HepG2 (cell line): ENCODE results near the gene KIAA1958. TPM values are rescaled to one million over a fixed set of nuclear protein-coding genes. Genes with fewer than 3 reads are reported as not detected.

Experiments
- ATAC-seq: fragments of 200-7000 bp; cut with Tn5 transposase; 3 replicates; pipeline ENCODE4 v1.9.1; 2020; ENCODE audit warnings: mild to moderate bottlenecking, moderate library complexity
- BruUV-seq: library from RNA; stranded (reverse); fragments of 400-500 nt; replicated peaks from 2 replicates; lab custom pipeline; 2021; lab: Mats Ljungman, UMichigan
- CTCF ChIA-PET: fragments of 300-600 bp; formaldehyde crosslinking; extraction: SDS; loops from one replicate; lab custom pipeline; 2021; ENCODE audit warnings: low total read pairs, inconsistent platforms, low intra/inter-chr PET ratio; lab: Yijun Ruan, JAX
- POLR2A ChIA-PET: fragments of 350-600 bp; sonication (Branson Sonifier 250); formaldehyde crosslinking; loops from one replicate; lab custom pipeline; 2020; ENCODE audit warnings: antibody characterized with exemption, inconsistent platforms; lab: Yijun Ruan, JAX
- DNase-seq: peaks from one replicate; pipeline ENCODE4 v3.0.0-alpha.2; 2015; ENCODE audit warnings: low spot score
- FAIRE-seq: peaks from 3 replicates; lab custom pipeline; 2011; peaks lifted over from hg19 to GRCh38; lab: Jason Lieb, UNC
- H2AFZ ChIP-seq: one replicate; pipeline ENCODE4 v1.6.1; 2011; ENCODE audit warnings: low read length, inconsistent platforms
- H3K27ac ChIP-seq: fragments of 300-600 bp; 3 replicates; pipeline ENCODE4 v1.8.0; 2011; ENCODE audit warnings: mixed run types, mild to moderate bottlenecking, mixed read lengths, low read length, inconsistent platforms; ENCODE audit not compliant: insufficient read depth; ENCODE audit errors: extremely low read length
- H3K27me3 ChIP-seq, 2 experiments: fragments of 200-600 bp in 1 of 2; 2 replicates in 1 of 2; 3 replicates in 1 of 2; pipeline versions ENCODE4 v1.6.0 to v1.8.0; 2011; ENCODE audit warnings: low read length in 2 of 2, mild to moderate bottlenecking in 2 of 2, moderate library complexity in 2 of 2, inconsistent platforms in 1 of 2; ENCODE audit not compliant: insufficient read depth in 2 of 2, control insufficient read depth in 1 of 2
- H3K36me3 ChIP-seq, 2 experiments: fragments of 200-600 bp in 1 of 2; replicated peaks in 1 of 2; 2 replicates in 1 of 2; 3 replicates in 1 of 2; pipeline versions ENCODE4 v1.5.1 to v1.8.0; 2011; ENCODE audit warnings: low read length in 2 of 2, inconsistent platforms in 1 of 2; ENCODE audit not compliant: insufficient read depth in 2 of 2, control insufficient read depth in 1 of 2
- H3K4me1 ChIP-seq: 2 replicates; pipeline ENCODE4 v1.5.1; 2012; ENCODE audit warnings: low read length, inconsistent platforms; ENCODE audit not compliant: insufficient read depth
- H3K4me2 ChIP-seq: 2 replicates; pipeline ENCODE4 v1.6.0; 2011; ENCODE audit warnings: low read depth, low read length, inconsistent platforms
- H3K4me3 ChIP-seq, 3 experiments: fragments of 200-600 bp in 1 of 3; sonication (generic), shearing (Covaris generic) in 1 of 3; replicated peaks in 1 of 3; 2 replicates each; pipeline ENCODE4 v1.5.1; 2011 to 2016; ENCODE audit warnings: low read length in 3 of 3, inconsistent platforms in 2 of 3, low read depth in 2 of 3, mild to moderate bottlenecking in 2 of 3, control low read depth in 1 of 3, mixed read lengths in 1 of 3; ENCODE audit not compliant: insufficient read depth in 1 of 3
- H3K79me2 ChIP-seq: one replicate; pipeline ENCODE4 v1.6.1; 2011; ENCODE audit warnings: low read length, inconsistent platforms; ENCODE audit not compliant: insufficient read depth
- H3K9ac ChIP-seq: 2 replicates; pipeline ENCODE4 v1.6.0; 2011; ENCODE audit warnings: mild to moderate bottlenecking, low read depth, low read length, inconsistent platforms; ENCODE audit not compliant: insufficient read depth
- H3K9me3 ChIP-seq: 2 replicates; pipeline ENCODE4 v1.5.1; 2012; ENCODE audit warnings: mild to moderate bottlenecking, low read length
- H4K20me1 ChIP-seq: 2 replicates; pipeline ENCODE4 v1.6.0; 2011; ENCODE audit warnings: inconsistent platforms, mild to moderate bottlenecking, low read length, moderate library complexity; ENCODE audit not compliant: insufficient read depth
- HMG20A ChIP-seq: IDR thresholded peaks from 2 replicates; pipeline ENCODE4 v1.6.1; 2016; ENCODE audit warnings: borderline replicate concordance
- HMGXB3 ChIP-seq: sonication (generic); formaldehyde crosslinking; IDR thresholded peaks from 2 replicates; pipeline ENCODE4 v1.4.0; 2020; ENCODE audit warnings: missing genetic modification reagents, borderline replicate concordance
- NCOR1 ChIP-seq: fragments of 200-600 bp; sonication (generic); IDR thresholded peaks from 2 replicates; pipeline ENCODE4 v1.7.0; 2017; ENCODE audit warnings: antibody characterized with exemption, low read length, borderline replicate concordance
- TRAFD1 ChIP-seq: sonication (generic); formaldehyde crosslinking; IDR thresholded peaks from 2 replicates; pipeline ENCODE4 v1.5.1; 2020; ENCODE audit warnings: missing genetic modification reagents, mild to moderate bottlenecking, borderline replicate concordance
- WGBS: methylation state at CpG from one replicate; pipeline ENCODE4 v1.1.6; 2017; ENCODE audit warnings: low lambda C conversion rate; 5-methylcytosine and 5-hydroxymethylcytosine counted together
- in situ Hi-C: cut with HindIII; loops from 2 replicates; pipeline ENCODE4 v1.10.0; 2017; ENCODE audit warnings: low pct_unique_long_range_greater_than_20kb; ENCODE audit not compliant: extremely low pct_ligation_motif_present
- intact Hi-C: fragments of 100-400 bp; cut with micrococcal nuclease; formaldehyde crosslinking; loops from one replicate; pipeline ENCODE4 v1.10.0; 2022; ENCODE audit not compliant: unreplicated experiment
- polyA plus RNA-seq, 8 experiments: library from polyadenylated mRNA; depleted of rRNA in 3 of 8; stranded (reverse) in 7 of 8; unstranded in 1 of 8; fragments of >200 nt; fragmentation: Illumina TruSeq in 4 of 8; extraction: Trizol in 4 of 8; gene quantifications; 2 replicates each; pipeline versions ENCODE4 v1.2.1 to v1.2.3, GENCODE V29; 2011 to 2016; ENCODE audit warnings: low read depth in 4 of 8, missing spikeins in 1 of 8, mixed read lengths in 1 of 8; ENCODE audit not compliant: insufficient read depth in 1 of 8
- total RNA-seq, 5 experiments: library from RNA; depleted of rRNA; stranded (reverse); fragments of >200 nt; fragmentation: Illumina TruSeq; extraction: Trizol; gene quantifications; 2 replicates each; pipeline ENCODE4 v1.2.3, GENCODE V29; 2016; ENCODE audit warnings: low read depth in 1 of 5
- TF ChIP-seq, protein P1 (sequence below): IDR thresholded peaks from 2 replicates; pipeline ENCODE4 v1.6.1; 2012; ENCODE audit warnings: inconsistent platforms
- TF ChIP-seq, protein P2 (sequence below): sonication (generic); formaldehyde crosslinking; IDR thresholded peaks from 2 replicates; pipeline ENCODE4 v1.5.0; 2020; ENCODE audit warnings: mild to moderate bottlenecking, missing genetic modification reagents

KIAA1958 gene
- total and polyA plus RNA-seq, 2 of the 13 experiments (the other 11 are each of a cell fraction or from before 2014, with no cell fraction given), result 8.5 to 10.3 TPM

- TF ChIP-seq TRAFD1 (CRISPR knock-in tag) (no peak), HMG20A (CRISPR knock-in tag) (peak; percentile 73; the same call in 1 of the 2 replicates), HMGXB3 (CRISPR knock-in tag) (no peak)
- TF ChIP-seq, protein P1, sequence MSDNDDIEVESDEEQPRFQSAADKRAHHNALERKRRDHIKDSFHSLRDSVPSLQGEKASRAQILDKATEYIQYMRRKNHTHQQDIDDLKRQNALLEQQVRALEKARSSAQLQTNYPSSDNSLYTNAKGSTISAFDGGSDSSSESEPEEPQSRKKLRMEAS, result no peak
- TF ChIP-seq, all 625 proteins: peak for 77
Observed at GRCh38 chr9:112496074-112496722, 9.6 kb downstream of the KIAA1958 start (continued).

DNA sequence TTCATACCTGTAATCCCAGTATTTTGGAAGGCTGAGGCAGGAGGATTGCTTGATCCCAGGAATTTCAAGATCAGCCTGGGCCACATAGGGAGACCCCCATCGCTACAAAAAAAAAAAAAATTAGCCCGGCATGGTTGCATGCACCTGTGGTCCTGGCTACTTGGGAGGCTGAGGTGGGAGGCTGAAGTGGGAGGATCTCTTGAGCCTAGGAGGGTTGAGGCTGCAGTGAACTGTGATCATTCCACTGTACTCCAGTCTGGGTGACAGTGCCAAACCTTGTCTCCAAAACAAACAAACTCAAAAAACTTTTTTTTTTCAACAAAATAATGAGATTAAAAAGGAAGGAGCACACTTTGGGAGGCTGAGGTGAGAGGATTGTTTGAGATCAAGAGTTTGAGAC lies 14.2 kb downstream of the KIAA1958 start:
- FAIRE-seq (no peak), DNase-seq (no peak), ATAC-seq (no peak)
- POLR2A ChIA-PET, result no interaction called here
- H3K4me3 ChIP-seq, result no peak overlapping the region
- WGBS, result 97% methylated on average over 2 of the region's 2 CpGs
- H3K27me3 ChIP-seq, result no peaks in the 10 kb centered on the region
- no peaks in the 10 kb centered on the region for H3K9me3 ChIP-seq
- H3K4me2 ChIP-seq, result no peak overlapping the region
- H3K9ac ChIP-seq, result no peak overlapping the region
- peaks cover 15% of the 10 kb centered on the region for H4K20me1 ChIP-seq
- H2AFZ ChIP-seq, result no peak overlapping the region
- in situ Hi-C loops (no loop called here), intact Hi-C loops (no loop called here)
- peaks cover 90% of the 10 kb centered on the region for H3K79me2 ChIP-seq
- H3K36me3 ChIP-seq, result peaks cover 0 to 1% of the 10 kb centered on the region in 2 experiments; a peak in 3 of 5 replicates
- CTCF ChIA-PET, result no interaction called here
- no TSS peak for BruUV-seq
- H3K27ac ChIP-seq, result no peak overlapping the region
- TF ChIP-seq NCOR1, result no peak
- TF ChIP-seq, protein P2, sequence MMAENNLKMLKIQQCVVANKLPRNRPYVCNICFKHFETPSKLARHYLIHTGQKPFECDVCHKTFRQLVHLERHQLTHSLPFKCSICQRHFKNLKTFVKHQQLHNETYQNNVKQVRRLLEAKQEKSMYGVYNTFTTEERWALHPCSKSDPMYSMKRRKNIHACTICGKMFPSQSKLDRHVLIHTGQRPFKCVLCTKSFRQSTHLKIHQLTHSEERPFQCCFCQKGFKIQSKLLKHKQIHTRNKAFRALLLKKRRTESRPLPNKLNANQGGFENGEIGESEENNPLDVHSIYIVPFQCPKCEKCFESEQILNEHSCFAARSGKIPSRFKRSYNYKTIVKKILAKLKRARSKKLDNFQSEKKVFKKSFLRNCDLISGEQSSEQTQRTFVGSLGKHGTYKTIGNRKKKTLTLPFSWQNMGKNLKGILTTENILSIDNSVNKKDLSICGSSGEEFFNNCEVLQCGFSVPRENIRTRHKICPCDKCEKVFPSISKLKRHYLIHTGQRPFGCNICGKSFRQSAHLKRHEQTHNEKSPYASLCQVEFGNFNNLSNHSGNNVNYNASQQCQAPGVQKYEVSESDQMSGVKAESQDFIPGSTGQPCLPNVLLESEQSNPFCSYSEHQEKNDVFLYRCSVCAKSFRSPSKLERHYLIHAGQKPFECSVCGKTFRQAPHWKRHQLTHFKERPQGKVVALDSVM, result peak; percentile 95
- H3K4me1 ChIP-seq, result peaks cover 77% of the 10 kb centered on the region
